DND-41 (cell line): ENCODE results near the gene NXPH1.

Experiments used
- CTCF ChIP-seq: IDR thresholded peaks from 2 replicates; pipeline ENCODE4 v1.5.1; 2012; ENCODE audit warnings: borderline replicate concordance, low read length, moderate library complexity, mild to moderate bottlenecking; ENCODE audit not compliant: poor library complexity, severe bottlenecking; ENCODE audit errors: extremely low read depth
- EZH2 ChIP-seq: IDR thresholded peaks from 3 replicates; pipeline ENCODE4 v1.6.1; 2012; ENCODE audit warnings: borderline replicate concordance, low read depth, mild to moderate bottlenecking, moderate library complexity, low read length, inconsistent platforms; ENCODE audit not compliant: severe bottlenecking

GRCh38 chr7:8785081-8785480 is 351.7 kb downstream of the NXPH1 start:
- no peak for TF ChIP-seq CTCF
- TF ChIP-seq EZH2: no peak
